Ascending aorta (tissue), 2 donors: Measurements from ENCODE around the gene XKR7. TPM values are rescaled to one million over a fixed set of nuclear protein-coding genes. Genes with fewer than 3 reads are reported as not detected.
"Not testable (repeated sequence)": the region's sequence is repeated elsewhere in the genome, so short reads cannot be mapped to it uniquely, and the experiment has no call there.

Experiments
- DNase-seq, 2 donors: peaks; one replicate each; pipeline ENCODE4 v3.0.0-alpha.2; 2019; ENCODE audit warnings: low spot score in 2 of 2
- H3K27ac ChIP-seq, 2 donors: fragments of 200-600 bp; sonication (generic); one replicate each; pipeline ENCODE4 v1.5.1; 2016 to 2017; ENCODE audit warnings: mild to moderate bottlenecking in 1 of 2
- H3K27me3 ChIP-seq: fragments of 200-600 bp; sonication (generic); one replicate; pipeline ENCODE4 v1.5.1; 2017
- H3K36me3 ChIP-seq, 2 donors: fragments of 200-600 bp; sonication (generic); one replicate each; pipeline ENCODE4 v1.5.1; 2016
- H3K4me1 ChIP-seq, 2 donors: fragments of 200-600 bp; sonication (generic); one replicate each; pipeline ENCODE4 v1.5.1; 2016 to 2017; ENCODE audit warnings: mild to moderate bottlenecking in 1 of 2
- H3K4me3 ChIP-seq, 2 donors: fragments of 200-600 bp; sonication (generic); one replicate each; pipeline ENCODE4 v1.5.1; 2016 to 2017; ENCODE audit warnings: mild to moderate bottlenecking in 1 of 2
- H3K9me3 ChIP-seq, 2 donors: fragments of 200-600 bp; sonication (generic); one replicate each; pipeline ENCODE4 v1.5.1; 2016
- CTCF ChIP-seq, 3 experiments: fragments of 200-600 bp in 2 of 3; fragments of 450-650 bp in 1 of 3; sonication (generic) in 2 of 3; IDR thresholded peaks; one replicate each; pipeline ENCODE4 v1.5.1; 2016 to 2019; ENCODE audit warnings: antibody characterized with exemption in 3 of 3, mild to moderate bottlenecking in 1 of 3, moderate library complexity in 1 of 3
- intact Hi-C: fragments of 100-400 bp; cut with DNase I; formaldehyde crosslinking; loops from one replicate; pipeline ENCODE4 v1.15.1; 2023
- total RNA-seq: library from RNA; depleted of rRNA; stranded (reverse); fragments of >200 nt; gene quantifications from one replicate; pipeline ENCODE4 v1.1.0, GENCODE V29; 2016

The XKR7 gene
- total RNA-seq, 1 donor from 2014 or later, result not detected

GRCh38 chr20:32029561-32029960 lies 61.6 kb downstream of the XKR7 start:
- H3K4me3 ChIP-seq, result no peak overlapping the region
- no peaks in the 10 kb centered on the region for H3K27me3 ChIP-seq
- H3K27ac ChIP-seq, result no peak overlapping the region
- H3K4me1 ChIP-seq, result peaks cover 3 to 8% of the 10 kb centered on the region in 2 donors
- no peak for TF ChIP-seq CTCF (IDR thresholded peaks at IDR 0.05)
- DNase-seq, result no peak
- intact Hi-C loops, result no loop called here
- H3K36me3 ChIP-seq, result no peaks in the 10 kb centered on the region
- no peaks in the 10 kb centered on the region for H3K9me3 ChIP-seq

DNA sequence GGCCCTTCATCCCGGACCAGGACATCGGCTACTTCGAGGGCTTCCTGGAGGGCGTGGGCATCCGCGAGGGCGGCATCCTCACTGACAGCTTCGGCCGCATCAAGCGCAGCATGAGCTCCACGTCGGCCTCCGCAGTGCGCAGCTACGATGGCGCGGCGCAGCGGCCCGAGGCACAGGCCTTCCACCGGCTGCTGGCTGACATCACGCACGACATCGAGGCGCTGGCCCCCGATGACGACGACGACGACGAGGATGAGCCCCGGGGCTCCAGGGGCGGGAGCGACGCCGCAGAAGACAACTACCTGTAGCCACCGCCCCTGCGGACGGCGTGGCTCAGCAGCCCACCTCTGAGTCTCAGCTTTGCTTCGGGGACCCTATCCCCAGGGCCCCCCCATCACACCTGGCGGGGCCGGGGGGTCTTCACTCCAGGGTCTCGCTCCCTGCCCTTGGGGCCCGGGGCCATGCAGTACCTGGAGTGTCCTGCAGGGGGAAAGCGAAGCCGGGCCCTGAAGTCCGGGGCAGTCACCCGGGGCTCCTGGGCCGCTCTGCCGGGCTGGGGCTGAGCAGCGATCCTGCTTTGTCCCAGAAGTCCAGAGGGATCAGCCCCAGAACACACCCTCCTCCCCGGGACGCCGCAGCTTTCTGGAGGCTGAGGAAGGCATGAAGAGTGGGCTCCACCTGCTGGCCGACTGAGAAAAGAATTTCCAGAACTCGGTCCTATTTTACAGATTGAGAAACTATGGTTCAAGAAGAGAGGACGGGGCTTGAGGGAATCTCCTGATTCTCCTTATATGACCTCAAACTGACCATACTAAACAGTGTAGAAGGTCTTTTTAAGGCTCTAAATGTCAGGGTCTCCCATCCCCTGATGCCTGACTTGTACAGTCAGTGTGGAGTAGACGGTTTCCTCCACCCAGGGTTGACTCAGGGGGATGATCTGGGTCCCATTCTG lies 63.3 kb downstream of the XKR7 start:
- peak; percentile 73 to 82 (median 74) for TF ChIP-seq CTCF (IDR thresholded peaks at IDR 0.05)
- Histone ChIP-seq H3K4me3 (peak overlapping the region; percentile 10 to 52), H3K36me3 (no peaks in the 10 kb centered on the region), H3K27ac (no peak overlapping the region), H3K27me3 (no peaks in the 10 kb centered on the region), H3K4me1 (peaks cover 3 to 8% of the 10 kb centered on the region in 2 donors), H3K9me3 (no peaks in the 10 kb centered on the region)
- DNase-seq, result peak in 1 of 2 donors; percentile 78
- intact Hi-C loops, result loop anchor here (1.0 to 10.0 kb wide), 3 partner anchors 78 to 209 kb away; partner anchors contain the start of gene PDRG1

DNA sequence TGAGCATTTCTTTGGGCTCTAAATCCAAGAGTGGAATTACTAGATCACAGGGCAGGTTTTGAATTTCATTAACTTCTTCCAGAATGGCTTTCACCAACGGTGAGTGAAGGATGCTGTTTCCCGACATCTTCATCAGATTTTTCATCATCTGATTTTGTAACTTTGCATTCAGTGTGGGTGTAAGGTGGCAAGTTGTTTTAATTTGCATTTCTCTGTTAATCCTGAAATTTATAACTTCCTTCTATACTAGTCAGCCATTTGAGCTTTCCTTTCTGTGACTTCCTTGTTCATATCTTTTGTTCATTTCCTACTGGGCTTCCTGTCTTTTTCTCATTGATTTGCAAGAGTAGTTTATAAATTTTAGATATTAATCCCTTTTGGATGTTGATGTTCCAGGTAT lies 65.4 kb downstream of the XKR7 start:
- H3K27me3 ChIP-seq, result no peaks in the 10 kb centered on the region
- intact Hi-C loops, result loop anchor here (10.0 kb wide), 1 partner anchor 179 kb away; no protein-coding TSS in a partner anchor
- DNase-seq, result no peak

DNA sequence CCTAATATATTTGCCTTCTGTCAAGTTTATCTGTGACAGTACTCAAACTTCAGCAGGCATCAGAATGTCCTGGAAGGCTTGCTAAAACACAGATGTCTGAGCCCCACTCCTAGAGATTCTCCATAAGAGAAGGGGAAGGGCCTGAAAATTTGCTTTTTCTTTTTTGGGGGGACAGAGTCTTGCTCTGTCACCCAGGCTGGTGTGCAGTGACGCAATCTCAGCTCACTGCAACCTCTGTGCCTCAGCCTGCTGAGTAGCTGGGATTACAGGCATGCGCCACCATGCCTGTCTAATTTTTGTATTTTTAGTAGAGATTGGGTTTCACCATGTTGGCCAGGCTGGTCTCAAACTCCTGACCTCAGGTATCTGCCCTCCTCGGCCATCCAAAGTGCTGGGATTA lies 65.8 kb downstream of the XKR7 start:
- not testable (repeated sequence) for DNase-seq, H3K27me3 ChIP-seq, H3K36me3 ChIP-seq, H3K9me3 ChIP-seq, H3K4me3 ChIP-seq, H3K27ac ChIP-seq, H3K4me1 ChIP-seq
- intact Hi-C loops, result loop anchor here (10.0 kb wide), 1 partner anchor 179 kb away; no protein-coding TSS in a partner anchor

More for the DNA sequence above, 65.4 kb downstream of the XKR7 start:
- H3K9me3 ChIP-seq, result peaks cover 0 to 3% of the 10 kb centered on the region in 2 donors
- no peaks in the 10 kb centered on the region for H3K36me3 ChIP-seq
- no peak overlapping the region for H3K4me3 ChIP-seq
- no peak overlapping the region for H3K27ac ChIP-seq
- peaks cover 3 to 8% of the 10 kb centered on the region in 2 donors for H3K4me1 ChIP-seq
- no peak for TF ChIP-seq CTCF (IDR thresholded peaks at IDR 0.05)

GRCh38 chr20:32034581-32035425 lies 66.9 kb downstream of the XKR7 start:
- DNase-seq, result no peak
- Histone ChIP-seq H3K27ac (no peak overlapping the region), H3K27me3 (no peaks in the 10 kb centered on the region), H3K4me1 (peaks cover 3 to 8% of the 10 kb centered on the region in 2 donors), H3K4me3 (no peak overlapping the region), H3K9me3 (peaks cover 0 to 5% of the 10 kb centered on the region in 2 donors), H3K36me3 (no peaks in the 10 kb centered on the region)
- intact Hi-C loops, result loop anchor here (10.0 kb wide), 1 partner anchor 180 kb away; no protein-coding TSS in a partner anchor
- TF ChIP-seq CTCF (IDR thresholded peaks at IDR 0.05), result no peak
